Activated CD8-positive, alpha-beta T cell treated with anti-CD3 and anti-CD28 coated beads for 36 hours (primary cell): ENCODE data around the gene GABBR2. TPM values are rescaled to one million over a fixed set of nuclear protein-coding genes. Genes with fewer than 3 reads are reported as not detected.

Experiments
- ATAC-seq: fragments of 200-7000 bp; cut with Tn5 transposase; one replicate; pipeline ENCODE4 v1.10.0; 2021; ENCODE audit warnings: mild to moderate bottlenecking, moderate library complexity
- CTCF ChIA-PET: fragments of 350-600 bp; sonication (Branson Sonifier 250); formaldehyde crosslinking; loops from one replicate; lab custom pipeline; 2021; ENCODE audit warnings: antibody characterized with exemption; lab: Charles Lee
- POLR2A ChIA-PET: fragments of 350-600 bp; sonication (Branson Sonifier 250); formaldehyde crosslinking; loops from one replicate; lab custom pipeline; 2021; ENCODE audit warnings: antibody characterized with exemption; lab: Charles Lee
- DNase-seq: peaks from one replicate; pipeline ENCODE4 v3.0.0-alpha.2; 2020
- H3K27ac Mint-ChIP-seq: one replicate; pipeline ENCODE4 v1.8.0; 2021; ENCODE audit warnings: mild to moderate bottlenecking, mixed read lengths
- H3K27me3 Mint-ChIP-seq: one replicate; pipeline ENCODE4 v1.8.0; 2021; ENCODE audit warnings: mixed read lengths
- H3K36me3 Mint-ChIP-seq: one replicate; pipeline ENCODE4 v1.8.0; 2021; ENCODE audit warnings: low read depth, mixed read lengths
- H3K4me1 Mint-ChIP-seq: one replicate; pipeline ENCODE4 v1.8.0; 2021; ENCODE audit warnings: low read depth, mixed read lengths
- H3K4me3 Mint-ChIP-seq: one replicate; pipeline ENCODE4 v1.8.0; 2021; ENCODE audit warnings: mild to moderate bottlenecking, moderate library complexity, mixed read lengths
- H3K9me3 Mint-ChIP-seq: one replicate; pipeline ENCODE4 v1.8.0; 2021; ENCODE audit warnings: mixed read lengths
- CTCF ChIP-seq: fragments of 200-600 bp; IDR thresholded peaks from one replicate; pipeline ENCODE4 v1.8.0; 2022; ENCODE audit warnings: antibody characterized with exemption, mild to moderate bottlenecking
- intact Hi-C: fragments of 100-400 bp; cut with micrococcal nuclease; formaldehyde crosslinking; loops from one replicate; pipeline ENCODE4 v1.10.0; 2022
- total RNA-seq, 2 experiments: library from RNA; stranded (reverse); gene quantifications; one replicate each; pipeline ENCODE4 v1.2.3, GENCODE V29; 2021

The GABBR2 gene
- total RNA-seq, 2 experiments from 2014 or later, result not detected

- H3K36me3 Mint-ChIP-seq, result no peaks in the 10 kb centered on the region
- POLR2A ChIA-PET, result no interaction called here
- no peaks in the 10 kb centered on the region for H3K4me1 Mint-ChIP-seq
- H3K27ac Mint-ChIP-seq, result no peak overlapping the region
- no peak for ATAC-seq
- no peaks in the 10 kb centered on the region for H3K9me3 Mint-ChIP-seq
- no peak for DNase-seq
- H3K4me3 Mint-ChIP-seq, result no peak overlapping the region
- TF ChIP-seq CTCF, result no peak
- peaks cover 19% of the 10 kb centered on the region for H3K27me3 Mint-ChIP-seq
- intact Hi-C loops, result no loop called here
- CTCF ChIA-PET, result interaction anchor here (0.9 to 1.0 kb wide), 2 partner anchors 11 kb away, joined by 3 to 4 read pairs; no protein-coding TSS in a partner anchor
These were observed 81.4 kb downstream of the GABBR2 start for GRCh38 chr9:98627296-98627695.

GRCh38 chr9:98625728-98626127 lies 83.0 kb downstream of the GABBR2 start:
- intact Hi-C loops, result no loop called here
- Mint-ChIP-seq H3K9me3 (no peaks in the 10 kb centered on the region), H3K4me1 (no peaks in the 10 kb centered on the region)

GRCh38 chr9:98619788-98620187 lies 88.9 kb downstream of the GABBR2 start:
- CTCF ChIA-PET, result no interaction called here
- H3K4me3 Mint-ChIP-seq, result no peak overlapping the region
- H3K27me3 Mint-ChIP-seq, result peaks cover 13% of the 10 kb centered on the region
- intact Hi-C loops, result no loop called here
- H3K36me3 Mint-ChIP-seq, result no peaks in the 10 kb centered on the region
- no peaks in the 10 kb centered on the region for H3K4me1 Mint-ChIP-seq
- H3K27ac Mint-ChIP-seq, result no peak overlapping the region
- H3K9me3 Mint-ChIP-seq, result no peaks in the 10 kb centered on the region
- TF ChIP-seq CTCF, result no peak
- DNase-seq (no peak), ATAC-seq (no peak)
- POLR2A ChIA-PET, result no interaction called here

More at GRCh38 chr9:98625728-98626127, 83.0 kb downstream of the GABBR2 start:
- CTCF ChIA-PET, result no interaction called here
- Mint-ChIP-seq H3K27ac (no peak overlapping the region), H3K27me3 (peaks cover 20% of the 10 kb centered on the region), H3K4me3 (no peak overlapping the region), H3K36me3 (no peaks in the 10 kb centered on the region)
- ATAC-seq (no peak), DNase-seq (no peak)
- POLR2A ChIA-PET, result no interaction called here
- TF ChIP-seq CTCF, result no peak

GRCh38 chr9:98615633-98616032 lies 93.1 kb downstream of the GABBR2 start:
- POLR2A ChIA-PET, result no interaction called here
- CTCF ChIA-PET, result interaction anchor here (1.1 kb wide), 2 partner anchors 12 to 160 kb away, joined by 3 to 4 read pairs; no protein-coding TSS in a partner anchor
- TF ChIP-seq CTCF, result no peak

GRCh38 chr9:98614941-98615340 lies 93.8 kb downstream of the GABBR2 start:
- Mint-ChIP-seq H3K36me3 (no peaks in the 10 kb centered on the region), H3K27me3 (peaks cover 14% of the 10 kb centered on the region), H3K9me3 (no peaks in the 10 kb centered on the region), H3K27ac (no peak overlapping the region), H3K4me3 (no peak overlapping the region), H3K4me1 (no peaks in the 10 kb centered on the region)
- DNase-seq (no peak), ATAC-seq (no peak)
- ChIA-PET CTCF (interaction anchor here (1.0 kb wide), 1 partner anchor 161 kb away, joined by 3 read pairs; no protein-coding TSS in a partner anchor), POLR2A (no interaction called here)
- no peak for TF ChIP-seq CTCF
- intact Hi-C loops, result no loop called here

More at GRCh38 chr9:98615633-98616032, 93.1 kb downstream of the GABBR2 start:
- Mint-ChIP-seq H3K4me3 (no peak overlapping the region), H3K27me3 (peaks cover 10% of the 10 kb centered on the region), H3K27ac (no peak overlapping the region), H3K36me3 (no peaks in the 10 kb centered on the region), H3K9me3 (no peaks in the 10 kb centered on the region), H3K4me1 (no peaks in the 10 kb centered on the region)
- DNase-seq, result no peak
- ATAC-seq, result no peak
- intact Hi-C loops, result no loop called here
